ENCODE results near the gene LGR6. TPM values are rescaled to one million over a fixed set of nuclear protein-coding genes. Genes with fewer than 3 reads are reported as not detected.

Gene LGR6
- total RNA-seq, 4 donors from 2014 or later, result 0.12 to 2.8 (median 0.48) TPM

- no peak overlapping the region for H3K27ac ChIP-seq
- no peak overlapping the region for H3K4me3 ChIP-seq
- no peaks in the 10 kb centered on the region for H3K9me3 ChIP-seq
- TF ChIP-seq POLR2A (IDR thresholded peaks at IDR 0.05) (no peak), POLR2AphosphoS5 (IDR thresholded peaks at IDR 0.05) (no peak), CTCF (IDR thresholded peaks at IDR 0.05) (no peak), EP300 (IDR thresholded peaks at IDR 0.05) (no peak)
- peaks cover 0 to 12% (median 0%) of the 10 kb centered on the region in 3 donors for H3K4me1 ChIP-seq
- H3K27me3 ChIP-seq, result peaks cover 19% of the 10 kb centered on the region
- WGBS, 2 donors (ENCODE audit: low coverage in 1 of 2), result 20 to 69% methylated on average over 1 to 10 of the region's 16 CpGs
- no peak for ATAC-seq
- H3K36me3 ChIP-seq, result no peaks in the 10 kb centered on the region
Observed at GRCh38 chr1:202199040-202199889, 5.7 kb downstream of the LGR6 start.

GRCh38 chr1:202200112-202200548 lies 6.5 kb downstream of the LGR6 start:
- H3K9me3 ChIP-seq, result no peaks in the 10 kb centered on the region
- H3K36me3 ChIP-seq, result no peaks in the 10 kb centered on the region
- ATAC-seq, result no peak
- H3K27me3 ChIP-seq, result peaks cover 11% of the 10 kb centered on the region
- H3K4me3 ChIP-seq, result no peak overlapping the region
- TF ChIP-seq CTCF (IDR thresholded peaks at IDR 0.05) (no peak), POLR2A (IDR thresholded peaks at IDR 0.05) (no peak), EP300 (IDR thresholded peaks at IDR 0.05) (no peak), POLR2AphosphoS5 (IDR thresholded peaks at IDR 0.05) (no peak)
- H3K4me1 ChIP-seq, result peaks cover 0 to 12% (median 0%) of the 10 kb centered on the region in 3 donors
- H3K27ac ChIP-seq, result no peak overlapping the region
- 11% methylated on average over 1 of the region's 4 CpGs; no CpG with 5 or more reads in 1 of the 2 donors for WGBS, 2 donors (ENCODE audit: low coverage in 1 of 2)

- no peaks in the 10 kb centered on the region for H3K36me3 ChIP-seq
- ATAC-seq, result peak; percentile 20
- H3K4me3 ChIP-seq, result no peak overlapping the region
- H3K4me1 ChIP-seq, result peaks cover 0 to 12% (median 0%) of the 10 kb centered on the region in 3 donors
- H3K9me3 ChIP-seq, result no peaks in the 10 kb centered on the region
- no peak for TF ChIP-seq EP300 (IDR thresholded peaks at IDR 0.05)
- peak; percentile 16 for TF ChIP-seq POLR2AphosphoS5 (IDR thresholded peaks at IDR 0.05)
- H3K27me3 ChIP-seq, result peaks cover 6% of the 10 kb centered on the region
- H3K27ac ChIP-seq, result no peak overlapping the region
- WGBS, 2 donors (ENCODE audit: low coverage in 1 of 2), result 60 to 67% methylated on average over 1 to 3 of the region's 8 CpGs
Observed at GRCh38 chr1:202200669-202201068, 7.1 kb downstream of the LGR6 start.

- H3K27ac ChIP-seq, result no peak overlapping the region
- H3K36me3 ChIP-seq, result no peaks in the 10 kb centered on the region
- peaks cover 7% of the 10 kb centered on the region for H3K27me3 ChIP-seq
- no peaks in the 10 kb centered on the region for H3K9me3 ChIP-seq
- no peak overlapping the region for H3K4me3 ChIP-seq
- TF ChIP-seq CTCF (IDR thresholded peaks at IDR 0.05) (no peak), POLR2AphosphoS5 (IDR thresholded peaks at IDR 0.05) (no peak), POLR2A (IDR thresholded peaks at IDR 0.05) (no peak), EP300 (IDR thresholded peaks at IDR 0.05) (no peak)
- 45 to 70% methylated on average over 2 of the region's 3 CpGs for WGBS, 2 donors (ENCODE audit: low coverage in 1 of 2)
- peaks cover 0 to 12% (median 0%) of the 10 kb centered on the region in 3 donors for H3K4me1 ChIP-seq
- ATAC-seq, result no peak
Observed at GRCh38 chr1:202201266-202201665, 7.7 kb downstream of the LGR6 start.

GRCh38 chr1:202201971-202202370 lies 8.4 kb downstream of the LGR6 start:
- H3K27me3 ChIP-seq, result peaks cover 11% of the 10 kb centered on the region
- H3K27ac ChIP-seq, result no peak overlapping the region
- WGBS, 2 donors (ENCODE audit: low coverage in 1 of 2), result 61 to 64% methylated on average over 3 to 4 of the region's 4 CpGs
- ATAC-seq, result no peak
- H3K4me1 ChIP-seq, result peaks cover 0 to 12% (median 0%) of the 10 kb centered on the region in 3 donors
- no peaks in the 10 kb centered on the region for H3K9me3 ChIP-seq
- no peaks in the 10 kb centered on the region for H3K36me3 ChIP-seq
- TF ChIP-seq POLR2AphosphoS5 (IDR thresholded peaks at IDR 0.05), result no peak
- no peak for TF ChIP-seq CTCF (IDR thresholded peaks at IDR 0.05)
- TF ChIP-seq EP300 (IDR thresholded peaks at IDR 0.05), result no peak
- no peak for TF ChIP-seq POLR2A (IDR thresholded peaks at IDR 0.05)
- no peak overlapping the region for H3K4me3 ChIP-seq

Measured in gastroesophageal sphincter (tissue), 4 donors.